IPS-18c (cell line): ENCODE measurements around the gene IFI30.
"Not testable (repeated sequence)": the region's sequence is repeated elsewhere in the genome, so short reads cannot be mapped to it uniquely, and the experiment has no call there.

Experiments used
- H3K4me3 ChIP-seq: 2 replicates; pipeline ENCODE4 v1.7.0; 2013; ENCODE audit warnings: low read depth, mild to moderate bottlenecking, low read length, moderate library complexity; ENCODE audit not compliant: insufficient read depth
- H3K9me3 ChIP-seq: one replicate; pipeline ENCODE4 v1.6.1; 2013; ENCODE audit warnings: mild to moderate bottlenecking, low read length, moderate library complexity; ENCODE audit not compliant: control insufficient read depth, insufficient read depth

The IFI30 gene

GRCh38 chr19:18208098-18208951, 34.7 kb downstream of the IFI30 start:
- no peaks in the 10 kb centered on the region for H3K9me3 ChIP-seq
- H3K4me3 ChIP-seq, result no peak overlapping the region

DNA sequence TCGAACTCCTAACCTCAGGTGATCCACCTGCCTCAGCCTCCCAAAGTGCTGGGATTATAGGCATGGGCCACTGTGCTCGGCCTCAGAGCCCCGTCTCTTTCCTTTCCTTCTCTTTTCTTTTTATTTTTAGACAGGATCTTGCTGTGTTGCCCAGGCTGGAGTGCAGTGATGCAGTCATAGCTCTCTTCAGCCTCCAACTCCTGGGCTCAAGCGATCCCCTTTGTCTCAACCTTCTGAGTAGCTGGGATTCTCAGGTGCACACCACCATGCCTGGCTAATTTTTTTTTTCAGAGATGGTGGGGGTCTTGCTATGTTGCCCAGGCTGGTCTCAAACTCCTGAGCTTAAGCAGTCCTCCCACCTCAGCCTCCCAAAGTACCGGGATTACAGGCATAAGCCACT, 36.3 kb downstream of the IFI30 start:
- H3K9me3 ChIP-seq, H3K4me3 ChIP-seq: not testable (repeated sequence)

GRCh38 chr19:18211683-18212082, 38.1 kb downstream of the IFI30 start:
- no peak overlapping the region for H3K4me3 ChIP-seq
- H3K9me3 ChIP-seq, result no peaks in the 10 kb centered on the region

- Histone ChIP-seq H3K9me3 (no peaks in the 10 kb centered on the region), H3K4me3 (no peak overlapping the region)
Observed at GRCh38 chr19:18214779-18215433, 41.3 kb downstream of the IFI30 start.

- no peaks in the 10 kb centered on the region for H3K9me3 ChIP-seq
- H3K4me3 ChIP-seq, result no peak overlapping the region
Observed at GRCh38 chr19:18216789-18217188, 43.2 kb downstream of the IFI30 start.

DNA sequence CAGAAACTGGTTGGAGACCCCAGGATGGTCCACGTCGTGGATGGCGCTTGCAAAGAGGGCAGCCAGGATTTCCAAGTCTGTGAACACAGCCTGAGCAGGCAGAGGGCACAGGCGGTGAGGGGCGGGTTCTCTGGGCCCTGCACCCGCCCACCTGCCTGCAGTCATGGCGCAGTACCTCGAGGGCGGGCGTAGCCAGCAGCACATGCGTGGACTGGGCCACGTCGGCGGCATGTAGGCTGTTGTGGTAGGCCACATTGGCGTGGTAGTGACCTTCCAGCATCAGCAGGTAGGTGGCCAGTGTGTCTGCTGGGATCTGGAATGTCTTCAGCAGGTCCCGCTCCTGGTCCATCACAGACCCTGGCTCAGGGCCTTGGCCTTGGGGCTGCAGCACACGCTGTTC, 44.5 kb downstream of the IFI30 start:
- no peak overlapping the region for H3K4me3 ChIP-seq
- no peaks in the 10 kb centered on the region for H3K9me3 ChIP-seq

- no peak overlapping the region for H3K4me3 ChIP-seq
Observed at GRCh38 chr19:18218600-18218999, 45.0 kb downstream of the IFI30 start.

GRCh38 chr19:18219911-18220631, 46.5 kb downstream of the IFI30 start:
- no peak overlapping the region for H3K4me3 ChIP-seq
- H3K9me3 ChIP-seq, result no peaks in the 10 kb centered on the region

More at GRCh38 chr19:18218600-18218999, 45.0 kb downstream of the IFI30 start:
- no peaks in the 10 kb centered on the region for H3K9me3 ChIP-seq

DNA sequence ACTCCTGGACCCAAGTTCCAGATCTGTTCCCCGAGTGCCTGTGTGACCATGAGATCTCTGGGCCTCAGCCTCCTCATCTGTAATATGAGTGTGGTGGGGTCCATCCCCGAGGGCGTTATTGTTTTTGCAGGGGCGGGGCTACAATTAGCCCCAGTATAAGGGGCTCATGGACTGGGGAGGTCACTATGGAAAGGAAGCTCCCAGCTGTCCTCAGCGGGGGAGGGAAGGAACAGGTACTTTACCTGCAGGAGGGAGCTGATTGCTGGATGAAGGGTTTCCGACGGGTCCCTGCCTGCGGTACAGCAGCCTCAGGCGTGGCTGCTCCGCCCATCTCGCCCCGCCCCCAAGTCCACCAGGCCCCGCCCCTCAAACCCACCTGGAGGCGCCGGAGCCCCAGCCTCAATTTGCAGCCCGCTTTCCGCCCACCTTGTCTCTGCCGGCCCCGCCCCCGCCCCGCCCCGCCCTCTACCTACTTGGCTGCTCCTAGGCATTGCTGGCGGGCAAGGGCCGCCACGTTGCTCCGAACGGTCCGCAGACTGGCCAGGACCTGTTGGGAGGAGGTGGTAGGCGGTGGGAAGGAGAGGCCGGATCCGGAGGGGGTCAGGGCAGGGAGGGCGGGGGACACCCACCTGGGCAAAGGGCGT, 47.1 kb downstream of the IFI30 start:
- Histone ChIP-seq H3K4me3 (peak overlapping the region; percentile 40), H3K9me3 (no peaks in the 10 kb centered on the region)

DNA sequence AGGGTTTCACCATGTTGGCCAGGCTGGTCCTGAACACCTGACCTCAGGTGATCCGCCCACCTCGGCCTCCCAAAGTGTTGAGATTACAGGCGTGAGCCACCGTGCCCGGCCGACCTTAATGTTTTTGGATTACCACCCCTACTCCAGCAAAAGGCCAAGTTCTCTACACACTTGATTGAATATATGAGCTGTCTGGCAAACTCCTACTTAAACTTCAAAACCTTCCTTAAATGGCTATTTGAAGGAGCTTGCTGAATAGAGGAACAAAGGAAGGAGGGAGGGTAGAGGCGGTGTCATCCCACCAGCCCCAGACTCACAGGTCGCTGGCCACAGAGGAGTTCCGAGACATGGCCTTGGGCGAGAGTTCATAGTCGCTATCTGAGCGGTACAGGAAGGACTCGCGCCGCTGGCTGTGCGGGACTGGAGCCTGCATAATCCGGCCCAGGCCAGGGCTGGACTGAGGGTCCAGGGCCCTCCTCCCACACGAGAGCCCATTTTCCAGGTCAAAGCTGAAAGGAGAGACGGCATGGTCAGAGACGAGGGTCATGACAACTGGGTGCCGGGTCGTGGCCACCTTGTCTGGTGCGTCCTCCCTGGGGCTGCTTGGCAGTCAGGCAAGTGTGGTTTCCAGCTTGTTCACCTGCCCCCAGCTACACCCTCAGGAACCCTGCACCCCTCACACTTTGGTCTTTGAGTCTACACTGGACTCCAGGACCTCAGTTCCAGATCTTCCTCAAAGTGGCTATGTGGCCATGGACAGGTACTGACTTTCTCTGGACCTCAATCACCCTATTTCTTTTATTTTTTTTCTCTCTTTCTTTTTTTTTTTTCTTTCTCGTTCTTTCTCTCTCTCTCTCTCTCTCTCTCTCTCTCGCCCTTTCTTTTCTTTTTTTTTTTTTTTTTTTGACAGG, 48.5 kb downstream of the IFI30 start:
- Histone ChIP-seq H3K4me3 (no peak overlapping the region), H3K9me3 (no peaks in the 10 kb centered on the region)

GRCh38 chr19:18223860-18224524, 50.4 kb downstream of the IFI30 start:
- peak overlapping the region; percentile 91 for H3K4me3 ChIP-seq
- H3K9me3 ChIP-seq, result no peaks in the 10 kb centered on the region

GRCh38 chr19:18224525-18225354, 51.1 kb downstream of the IFI30 start:
- Histone ChIP-seq H3K4me3 (peak overlapping the region; percentile 91), H3K9me3 (no peaks in the 10 kb centered on the region)

GRCh38 chr19:18225355-18225701, 51.7 kb downstream of the IFI30 start:
- Histone ChIP-seq H3K9me3 (no peaks in the 10 kb centered on the region), H3K4me3 (peak overlapping the region; percentile 91; the same call in 1 of the 2 replicates)

GRCh38 chr19:18225702-18226468, 52.3 kb downstream of the IFI30 start, which contains the start of gene PDE4C:
Gene PDE4C, minus strand, starts transcription at chr19:18226438. Its CDS starts 23 bp downstream, at chr19:18226415.
- Histone ChIP-seq H3K4me3 (peak within 1 kb of the TSS; percentile 91; the same call in 1 of the 2 replicates), H3K9me3 (no peaks in the 10 kb centered on the region)
